Measurements from ENCODE around the gene ZFHX3.

The ZFHX3 gene

GRCh38 chr16:72814226-72814625, 233.7 kb downstream of the ZFHX3 start:
- DNase-seq = no peak

GRCh38 chr16:72812672-72813071, 235.3 kb downstream of the ZFHX3 start:
- DNase-seq = no peak

- no peak for DNase-seq
Measured at GRCh38 chr16:72811876-72812275, 236.1 kb downstream of the ZFHX3 start.

GRCh38 chr16:72811188-72811720, 236.7 kb downstream of the ZFHX3 start:
- no peak for DNase-seq

DNA sequence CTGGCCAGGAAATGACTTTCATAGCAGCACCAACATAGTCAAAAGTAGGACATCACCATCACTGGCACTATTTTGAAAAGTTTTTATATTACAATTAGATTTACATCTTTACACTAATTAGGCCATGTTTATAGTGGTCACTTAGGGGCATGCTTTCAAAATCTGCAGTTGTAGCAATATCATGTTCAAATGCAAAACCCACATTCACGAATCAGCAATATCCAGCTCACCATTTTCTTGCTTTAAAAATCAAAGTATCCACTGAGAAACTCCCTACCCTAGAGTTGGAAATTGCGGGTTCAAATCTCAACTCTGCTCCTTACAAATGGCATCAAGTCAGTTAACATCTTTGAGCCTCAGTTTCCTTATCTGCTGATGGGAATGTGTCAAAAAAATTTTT, 237.4 kb downstream of the ZFHX3 start:
- no peak for DNase-seq

- DNase-seq = no peak
Measured at GRCh38 chr16:72809446-72809845, 238.5 kb downstream of the ZFHX3 start.

DNA sequence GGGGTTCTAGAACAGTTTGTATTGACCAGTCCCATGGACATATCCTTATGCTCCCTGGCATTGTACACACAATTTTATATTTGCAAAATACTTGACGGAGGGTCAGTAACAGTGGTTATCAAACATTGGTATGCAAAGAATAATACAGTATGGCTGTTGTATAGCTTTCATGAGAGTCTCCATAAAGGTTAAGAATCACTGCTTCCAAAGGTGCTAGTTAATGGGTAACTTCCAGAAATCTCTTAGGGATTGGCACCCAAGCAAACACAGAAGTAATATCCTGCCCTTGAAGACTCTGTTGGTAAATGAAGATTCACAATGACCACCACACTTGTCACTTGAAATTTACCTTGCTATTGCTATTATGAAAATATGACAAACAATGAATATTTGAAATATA, 239.2 kb downstream of the ZFHX3 start:
- DNase-seq = no peak

GRCh38 chr16:72807245-72807644, 240.7 kb downstream of the ZFHX3 start:
- no peak for DNase-seq

- no peak for DNase-seq
Measured at GRCh38 chr16:72805486-72805885, 242.4 kb downstream of the ZFHX3 start.

- no peak for DNase-seq
Measured at GRCh38 chr16:72800524-72801161, 247.3 kb downstream of the ZFHX3 start.

GRCh38 chr16:72798264-72798663, 249.7 kb downstream of the ZFHX3 start:
- DNase-seq = no peak

DNA sequence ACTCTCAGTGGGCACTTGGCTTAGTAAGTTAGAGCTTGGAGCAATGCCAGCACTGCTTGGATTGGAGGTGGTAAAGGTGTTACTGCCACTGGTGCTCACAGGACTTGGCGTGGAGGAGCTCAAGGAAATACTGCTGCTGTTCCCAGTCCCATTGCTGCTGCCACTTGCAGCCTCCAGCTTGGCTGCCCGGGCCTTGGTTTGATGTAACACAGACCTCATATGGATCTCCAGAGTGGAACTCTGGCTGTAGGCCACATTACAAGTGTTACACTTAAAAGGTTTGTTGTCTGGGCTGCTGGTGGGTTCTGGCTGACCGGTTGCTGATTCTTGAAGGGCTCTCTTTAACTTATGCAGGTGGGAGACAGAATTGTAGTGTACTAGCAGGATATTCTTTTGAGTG, 250.3 kb downstream of the ZFHX3 start:
- no peak for DNase-seq

DNA sequence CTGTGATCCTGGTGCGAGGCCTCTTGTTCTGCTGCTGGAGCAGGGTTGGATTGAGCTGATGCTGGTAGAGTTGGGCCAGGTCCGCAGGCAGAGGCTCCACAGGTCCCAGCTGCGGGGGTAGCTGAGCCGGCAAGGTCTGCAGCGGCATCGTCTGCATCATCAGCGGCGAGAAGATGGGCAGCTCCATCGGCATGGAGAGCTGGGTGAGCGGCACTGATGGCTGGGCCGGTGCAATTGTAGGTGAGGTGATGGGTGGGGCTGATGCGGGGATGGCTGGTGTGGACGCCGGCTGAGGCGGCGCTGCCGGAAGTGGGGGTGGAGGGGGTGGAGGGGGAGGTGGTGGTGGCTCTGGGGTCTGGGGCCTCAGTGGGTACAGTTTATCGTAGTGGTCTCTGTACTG, 251.7 kb downstream of the ZFHX3 start:
- DNase-seq = no peak

DNA sequence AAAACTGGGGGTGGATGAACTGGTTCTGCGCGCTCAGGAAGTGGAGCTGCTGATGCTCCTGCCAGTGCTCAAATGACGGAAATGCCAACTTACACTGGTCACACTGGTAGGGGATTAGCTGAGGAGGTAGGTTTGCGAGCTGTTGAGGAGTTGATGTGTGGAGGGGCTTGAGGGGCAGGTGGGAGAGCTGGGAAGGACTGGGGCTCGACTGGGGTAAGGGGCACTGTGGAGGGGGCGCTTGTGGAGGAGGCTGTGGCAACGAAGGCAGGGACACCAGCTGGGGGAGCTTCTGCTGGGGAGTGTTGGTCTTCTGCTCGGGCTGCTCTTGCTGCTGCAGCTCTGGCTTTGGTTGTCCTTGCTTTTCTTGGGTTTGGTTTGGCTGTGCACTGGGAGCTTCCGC, 252.9 kb downstream of the ZFHX3 start:
- no peak for DNase-seq

DNA sequence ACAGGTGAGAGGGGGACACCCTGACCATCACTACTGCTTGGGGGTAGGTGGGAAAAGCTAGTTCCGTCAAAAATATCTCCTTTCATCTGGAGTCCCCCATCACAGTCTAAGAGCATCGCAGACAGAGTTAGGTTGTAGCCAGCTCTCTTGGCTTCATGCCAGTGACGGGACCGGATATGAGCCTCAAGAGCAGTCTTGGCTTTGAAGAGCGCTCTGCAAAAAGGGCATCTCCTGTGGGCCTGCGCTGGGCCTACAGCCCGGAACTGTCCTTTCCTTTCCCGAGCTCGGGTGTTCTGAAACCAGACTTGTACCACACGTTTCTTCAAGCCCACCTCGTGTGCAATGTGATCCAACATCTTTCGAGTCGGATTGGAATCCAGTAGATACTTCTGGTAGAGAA, 253.6 kb downstream of the ZFHX3 start:
- DNase-seq = no peak

- no peak for DNase-seq
Measured at GRCh38 chr16:72793716-72794115, 254.2 kb downstream of the ZFHX3 start.

DNA sequence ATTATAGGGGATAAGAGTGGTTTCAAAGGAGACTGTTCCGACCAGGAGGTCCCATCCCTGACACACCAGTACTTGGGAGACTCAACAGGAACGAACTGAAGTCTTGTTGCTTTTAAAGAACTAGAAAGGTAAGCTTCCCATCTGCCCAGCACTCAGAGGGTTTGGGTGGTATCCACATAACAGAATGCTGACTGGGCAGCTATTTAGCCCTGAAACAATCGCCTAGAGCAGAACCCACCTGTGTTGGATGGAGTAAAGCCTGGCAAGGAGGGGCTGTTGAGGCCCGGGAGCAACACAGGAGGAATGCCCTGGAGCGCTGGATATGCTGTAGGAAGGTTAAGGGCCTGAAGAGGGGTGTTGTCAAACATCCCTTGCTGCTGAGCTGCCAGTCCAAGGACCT, 254.9 kb downstream of the ZFHX3 start:
- no peak for DNase-seq

GRCh38 chr16:72791786-72792185, 256.1 kb downstream of the ZFHX3 start:
- DNase-seq = no peak

- no peak for DNase-seq
Measured at GRCh38 chr16:72789921-72790320, 258.0 kb downstream of the ZFHX3 start.

- DNase-seq = no peak
Measured at GRCh38 chr16:72789465-72789864, 258.5 kb downstream of the ZFHX3 start.

DNA sequence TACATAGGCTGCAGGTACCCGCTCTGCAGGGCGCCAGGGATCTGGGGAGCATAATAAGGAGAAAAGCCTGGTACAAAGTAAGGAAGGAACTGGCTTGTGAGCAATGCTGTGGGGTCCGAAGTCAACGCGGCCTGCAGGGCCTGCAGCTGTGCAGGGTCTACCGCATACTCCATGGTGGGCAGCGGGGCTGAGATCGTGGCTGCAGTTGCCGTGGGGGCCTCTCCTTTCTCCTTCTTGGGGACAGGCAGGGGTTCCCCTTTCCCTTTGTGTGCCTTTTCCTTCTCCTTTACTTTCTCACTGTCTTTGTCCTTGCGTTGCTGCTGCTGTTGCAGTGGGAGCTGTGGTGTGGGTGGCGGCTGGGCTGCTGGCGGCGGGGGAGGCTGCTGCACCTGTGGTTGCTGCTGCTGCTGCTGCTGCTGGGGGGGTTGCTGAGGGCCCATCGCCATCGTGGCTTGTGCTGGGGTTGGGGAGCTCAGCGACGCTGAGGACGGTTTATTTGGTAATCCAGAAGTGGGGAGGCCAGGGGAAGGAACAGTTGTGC, 259.6 kb downstream of the ZFHX3 start:
- DNase-seq = no peak

GRCh38 chr16:72787514-72788268, 260.2 kb downstream of the ZFHX3 start:
- DNase-seq = peak; percentile 70

DNA sequence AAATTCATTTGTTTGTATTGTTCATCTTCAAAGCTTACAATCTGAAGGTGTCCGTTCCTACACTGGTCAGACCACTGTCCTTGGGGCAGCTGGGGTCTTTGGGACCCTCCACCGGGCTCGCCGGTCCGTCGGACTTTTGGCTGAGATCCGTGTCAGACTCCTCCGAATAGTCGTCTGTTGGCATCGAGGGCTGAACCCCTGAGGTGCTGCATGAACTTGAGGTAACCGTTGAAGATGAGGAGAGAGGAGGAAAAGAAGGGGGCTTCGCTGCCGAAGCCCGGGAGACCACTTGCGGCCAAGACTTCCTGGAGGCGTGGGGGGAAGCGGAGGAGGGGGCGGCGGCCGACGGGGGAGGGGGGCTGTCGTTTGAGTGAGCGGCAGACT, 260.8 kb downstream of the ZFHX3 start:
- DNase-seq = no peak

DNA sequence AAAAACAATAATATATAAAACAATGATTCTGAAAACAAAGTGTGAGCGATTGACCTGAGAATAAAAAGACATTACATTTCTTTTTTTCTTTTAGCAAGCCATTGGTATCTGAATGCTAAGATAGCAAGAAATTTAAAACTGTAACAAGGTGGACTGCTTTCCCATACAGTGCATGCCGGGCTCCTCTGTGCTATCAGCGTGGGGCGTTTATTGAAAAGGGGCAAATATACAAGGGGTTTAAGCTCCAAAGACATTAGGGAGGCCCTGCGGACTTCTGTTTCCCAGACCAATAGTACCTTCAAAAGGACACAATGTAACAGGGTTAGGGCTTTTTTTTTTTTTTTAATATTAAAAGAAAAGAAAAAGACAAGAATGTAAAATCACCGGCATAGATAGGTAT, 261.3 kb downstream of the ZFHX3 start:
- no peak for DNase-seq
